Stomach (tissue), 4 donors: ENCODE measurements around the gene PLCXD1.

Source experiments
- CTCF ChIP-seq, 7 experiments: fragments of 450-650 bp in 4 of 7; fragments of 200-600 bp in 3 of 7; sonication (generic) in 3 of 7; IDR thresholded peaks; one replicate each; pipeline ENCODE4 v1.5.1; 2016 to 2019; ENCODE audit warnings: antibody characterized with exemption in 7 of 7, control low read depth in 2 of 7, mild to moderate bottlenecking in 1 of 7
- POLR2A ChIP-seq, 4 donors: fragments of 450-650 bp; IDR thresholded peaks; one replicate each; pipeline ENCODE4 v1.6.1; 2016; ENCODE audit warnings: antibody characterized with exemption in 4 of 4, control low read depth in 2 of 4, mild to moderate bottlenecking in 1 of 4, moderate library complexity in 1 of 4
- POLR2AphosphoS5 ChIP-seq, 3 donors: sonication (generic); formaldehyde crosslinking; IDR thresholded peaks; one replicate each; pipeline ENCODE4 v1.6.1; 2016; ENCODE audit warnings: antibody characterized with exemption in 3 of 3

- TF ChIP-seq CTCF (IDR thresholded peaks at IDR 0.05) = no peak
- TF ChIP-seq POLR2A (IDR thresholded peaks at IDR 0.05) = no peak
- TF ChIP-seq POLR2AphosphoS5 (IDR thresholded peaks at IDR 0.05) = no peak
Observed at GRCh38 chrX:316351-317325, 35.5 kb downstream of the PLCXD1 start.
